ENCODE measurements around the gene AIG1. TPM values are rescaled to one million over a fixed set of nuclear protein-coding genes. Genes with fewer than 3 reads are reported as not detected.

The AIG1 gene
- total and polyA plus RNA-seq, 2 of the 13 experiments (the other 11 are each of a cell fraction or from before 2014, with no cell fraction given): 115 to 197 TPM

- ATAC-seq: no peak
- H3K27ac ChIP-seq (ENCODE audit: extremely low read length, insufficient read depth, low read length): no peak overlapping the region
- no peaks in the 10 kb centered on the region for H3K79me2 ChIP-seq (ENCODE audit: insufficient read depth, low read length)
- no peak overlapping the region for H3K4me2 ChIP-seq (ENCODE audit: low read depth, low read length)
- in situ Hi-C loops (cut with HindIII; ENCODE audit: extremely low pct_ligation_motif_present, low pct_unique_long_range_greater_than_20kb): no loop called here
- TF ChIP-seq IKZF5 (CRISPR knock-in tag; IDR thresholded peaks at IDR 0.05): no peak
- no peak for TF ChIP-seq ZNF468 (CRISPR knock-in tag; IDR thresholded peaks at IDR 0.05)
- TF ChIP-seq CREB1 (IDR thresholded peaks at IDR 0.05): no peak
- TF ChIP-seq CREB1 (CRISPR knock-in tag; IDR thresholded peaks at IDR 0.05): no peak
- TF ChIP-seq ZNF33A (CRISPR knock-in tag; IDR thresholded peaks at IDR 0.05; ENCODE audit: borderline replicate concordance): no peak
- TF ChIP-seq ZNF318 (CRISPR knock-in tag; IDR thresholded peaks at IDR 0.05): no peak
- TF ChIP-seq SOX13 (IDR thresholded peaks at IDR 0.05): no peak
- no peak for TF ChIP-seq SOX13 (CRISPR knock-in tag; conservative IDR thresholded peaks at IDR 0.05 in 1 of 2, IDR thresholded peaks at IDR 0.05 in 1 of 2)
- DNase-seq (ENCODE audit: low spot score): no peak
- POLR2A ChIA-PET: no interaction called here
- no peaks in the 10 kb centered on the region for H4K20me1 ChIP-seq (ENCODE audit: insufficient read depth, low read length)
- H3K9me3 ChIP-seq (ENCODE audit: low read length): no peaks in the 10 kb centered on the region
- H3K4me1 ChIP-seq (ENCODE audit: insufficient read depth, low read length): peaks cover 10% of the 10 kb centered on the region; the same call in 1 of the 2 replicates
- H3K9ac ChIP-seq (ENCODE audit: insufficient read depth, low read depth, low read length): no peak overlapping the region
- no peak for FAIRE-seq
- no peak overlapping the region for H2AFZ ChIP-seq (ENCODE audit: low read length)
- CTCF ChIA-PET (ENCODE audit: low intra/inter-chr PET ratio, low total read pairs): no interaction called here
- peaks cover 0 to 13% of the 10 kb centered on the region in 2 experiments; a peak in 3 of 5 replicates for H3K36me3 ChIP-seq (replicated peaks in 1 of 2; ENCODE audit: control insufficient read depth in 1 of 2, insufficient read depth in 2 of 2, low read length in 2 of 2)
- BruUV-seq (replicated peaks): no TSS peak
- intact Hi-C loops (cut with micrococcal nuclease; ENCODE audit: unreplicated experiment): no loop called here
- no peak overlapping the region for H3K4me3 ChIP-seq (replicated peaks in 1 of 3; ENCODE audit: insufficient read depth in 1 of 3, low read depth in 2 of 3, low read length in 3 of 3)
- no peaks in the 10 kb centered on the region for H3K27me3 ChIP-seq (ENCODE audit: control insufficient read depth in 1 of 2, insufficient read depth in 2 of 2, low read length in 2 of 2)
- WGBS (ENCODE audit: low lambda C conversion rate): 93% methylated on average over 1 of the region's 1 CpG
Observed at GRCh38 chr6:143160439-143161220, 99.9 kb downstream of the AIG1 start.

All from HepG2 (cell line).